G401 (cell line): ENCODE results near the gene FAM227B. TPM values are rescaled to one million over a fixed set of nuclear protein-coding genes. Genes with fewer than 3 reads are reported as not detected.

Experiments
- DNase-seq: peaks from one replicate; pipeline ENCODE4 v3.0.0-alpha.2; 2015; ENCODE audit warnings: low spot score
- in situ Hi-C: cut with HindIII; loops from 2 replicates; pipeline ENCODE4 v1.10.0; 2016; ENCODE audit warnings: low sequenced_read_pairs, mixed read lengths
- total RNA-seq: library from RNA; depleted of rRNA; stranded (reverse); fragments of >200 nt; shearing (Covaris generic); gene quantifications from 2 replicates; pipeline ENCODE4 v1.2.3, GENCODE V29; 2014; rRNA removed

FAM227B gene
- total RNA-seq, 1 experiment from 2014 or later = 8.2 TPM

DNA sequence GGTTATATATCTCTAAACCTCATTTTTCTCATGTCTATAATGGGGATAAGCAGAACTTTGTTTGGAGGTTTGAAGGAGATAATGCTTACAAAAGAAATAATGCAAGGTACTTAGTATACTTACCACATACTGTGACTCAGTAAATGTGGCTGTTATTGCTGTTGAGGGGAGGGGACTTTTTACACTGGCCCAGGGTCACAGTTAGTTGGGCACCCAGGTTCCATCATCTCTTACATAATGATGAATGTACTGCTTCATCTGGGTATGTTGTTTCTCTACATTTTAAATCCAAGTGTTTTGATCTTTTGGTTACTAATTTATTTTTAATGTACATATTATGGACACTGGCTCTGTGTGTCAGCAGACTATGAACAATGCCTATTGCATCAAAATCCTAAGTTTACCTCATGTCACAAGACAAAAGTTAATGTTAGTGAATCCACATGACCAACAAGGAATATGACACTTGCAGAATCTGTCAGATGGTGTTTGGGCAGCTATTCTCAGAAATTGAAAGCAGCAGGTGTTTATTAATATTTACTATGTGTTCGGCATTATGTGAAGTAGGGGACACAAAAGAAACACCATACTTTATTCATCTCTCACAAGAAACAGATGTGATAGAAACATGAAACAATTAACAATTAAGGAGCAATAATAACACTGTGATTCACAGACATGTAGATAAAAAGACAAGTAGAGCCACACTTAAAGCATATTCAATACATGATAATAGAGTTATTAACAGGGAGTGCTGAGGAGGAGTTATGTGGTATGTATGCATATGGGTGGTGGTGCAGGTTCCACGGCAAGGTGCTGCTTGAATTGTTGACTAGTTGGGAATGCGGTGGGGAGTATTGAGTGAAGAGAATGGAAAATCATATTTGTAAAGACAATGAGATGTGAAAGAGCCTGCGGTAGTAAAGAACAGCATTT, 340.8 kb downstream of the FAM227B start:
- in situ Hi-C loops = no loop called here
- DNase-seq = no peak

DNA sequence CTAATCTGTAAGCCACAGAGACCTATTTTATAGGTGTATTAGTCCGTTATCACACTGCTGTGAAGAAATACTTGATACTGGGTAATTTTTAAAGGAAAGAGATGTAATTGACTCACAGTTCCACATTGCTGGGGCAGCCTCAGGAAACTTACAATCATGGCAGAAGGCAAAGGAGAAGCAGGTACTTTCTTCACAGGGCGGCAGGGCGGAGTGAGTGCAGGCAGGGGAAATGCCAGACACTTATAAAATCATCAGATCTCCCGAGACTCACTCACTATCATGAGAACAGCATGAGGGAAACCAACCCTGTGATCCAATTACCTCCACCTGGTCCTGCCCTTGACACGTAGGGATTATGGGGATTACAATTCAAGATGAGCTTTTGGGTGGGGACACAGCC, 341.9 kb downstream of the FAM227B start:
- in situ Hi-C loops = no loop called here
- DNase-seq = no peak

Other genes with a start within 250 kb of the FAM227B start
- gene FGF7, start 197.6 kb downstream of the FAM227B start, total RNA-seq = not detected in 2 replicates
- 18.7 and 28.2 TPM in 2 replicates for gene DTWD1, start 230 bp upstream of the FAM227B start, total RNA-seq